KMS-11 (cell line): ENCODE data around the gene DACT1.

Experiments
- H2AFZ ChIP-seq: fragments of 200-600 bp; sonication (generic); 2 replicates; pipeline ENCODE4 v1.6.1; 2016; ENCODE audit warnings: antibody characterized with exemption, mixed run types, low read depth
- H3K27ac ChIP-seq: fragments of 200-600 bp; sonication (generic); 2 replicates; pipeline ENCODE4 v1.6.1; 2016; ENCODE audit warnings: mild to moderate bottlenecking, mixed run types
- H3K27me3 ChIP-seq: fragments of 200-600 bp; sonication (generic); 2 replicates; pipeline ENCODE4 v1.6.1; 2017; ENCODE audit warnings: mild to moderate bottlenecking, low read depth, mixed run types, moderate library complexity; ENCODE audit not compliant: insufficient read depth
- H3K36me3 ChIP-seq: fragments of 200-600 bp; sonication (generic); 2 replicates; pipeline ENCODE4 v1.6.1; 2017; ENCODE audit warnings: mild to moderate bottlenecking, mixed run types; ENCODE audit not compliant: insufficient read depth
- H3K4me1 ChIP-seq: fragments of 200-600 bp; sonication (generic); 2 replicates; pipeline ENCODE4 v1.6.1; 2016; ENCODE audit warnings: mild to moderate bottlenecking, low read depth, mixed run types; ENCODE audit not compliant: poor library complexity, severe bottlenecking
- H3K4me2 ChIP-seq: fragments of 200-600 bp; sonication (generic); 2 replicates; pipeline ENCODE4 v1.7.0; 2016; ENCODE audit warnings: mild to moderate bottlenecking, mixed run types
- H3K4me3 ChIP-seq: fragments of 200-600 bp; sonication (generic); IDR thresholded peaks from 2 replicates; pipeline ENCODE4 v1.6.1; 2017; ENCODE audit warnings: low read depth, low read length, mixed read lengths; ENCODE audit not compliant: insufficient read depth
- H3K79me2 ChIP-seq: fragments of 200-600 bp; sonication (generic); 2 replicates; pipeline ENCODE4 v1.6.1; 2016; ENCODE audit warnings: low read depth, mixed run types; ENCODE audit not compliant: insufficient read depth
- H3K9ac ChIP-seq: fragments of 200-600 bp; sonication (generic); 2 replicates; pipeline ENCODE4 v1.6.1; 2016; ENCODE audit warnings: mild to moderate bottlenecking, mixed run types
- H4K20me1 ChIP-seq: fragments of 200-600 bp; sonication (generic); 2 replicates; pipeline ENCODE4 v1.6.1; 2016; ENCODE audit warnings: mild to moderate bottlenecking, mixed run types; ENCODE audit not compliant: insufficient read depth
- CTCF ChIP-seq: fragments of 200-600 bp; sonication (generic); conservative IDR thresholded peaks from 2 replicates; pipeline ENCODE4 v1.6.1; 2017; ENCODE audit warnings: low read depth, mild to moderate bottlenecking, antibody characterized with exemption, low read length, moderate library complexity, mixed read lengths

The DACT1 gene

GRCh38 chr14:58666737-58667136 lies 29.0 kb downstream of the DACT1 start:
- H3K79me2 ChIP-seq, result no peaks in the 10 kb centered on the region
- H4K20me1 ChIP-seq, result no peaks in the 10 kb centered on the region
- H3K27ac ChIP-seq, result no peak overlapping the region
- H3K4me3 ChIP-seq, result no peak overlapping the region
- no peak overlapping the region for H2AFZ ChIP-seq
- H3K36me3 ChIP-seq, result no peaks in the 10 kb centered on the region
- no peaks in the 10 kb centered on the region for H3K4me1 ChIP-seq
- no peak overlapping the region for H3K9ac ChIP-seq
- H3K27me3 ChIP-seq, result no peaks in the 10 kb centered on the region
- no peak for TF ChIP-seq CTCF
- H3K4me2 ChIP-seq, result no peak overlapping the region

- H2AFZ ChIP-seq, result no peak overlapping the region
- no peaks in the 10 kb centered on the region for H3K36me3 ChIP-seq
- no peaks in the 10 kb centered on the region for H3K27me3 ChIP-seq
- no peak overlapping the region for H3K4me3 ChIP-seq
- H3K9ac ChIP-seq, result no peak overlapping the region
- no peaks in the 10 kb centered on the region for H3K79me2 ChIP-seq
- no peaks in the 10 kb centered on the region for H3K4me1 ChIP-seq
- no peak for TF ChIP-seq CTCF
- H3K27ac ChIP-seq, result no peak overlapping the region
- H4K20me1 ChIP-seq, result no peaks in the 10 kb centered on the region
- no peak overlapping the region for H3K4me2 ChIP-seq
These were observed 30.1 kb downstream of the DACT1 start for GRCh38 chr14:58667900-58668299.

- H3K4me2 ChIP-seq, result no peak overlapping the region
- no peaks in the 10 kb centered on the region for H3K4me1 ChIP-seq
- TF ChIP-seq CTCF, result no peak
- no peaks in the 10 kb centered on the region for H3K36me3 ChIP-seq
- no peaks in the 10 kb centered on the region for H3K27me3 ChIP-seq
- no peak overlapping the region for H2AFZ ChIP-seq
- no peak overlapping the region for H3K4me3 ChIP-seq
- no peaks in the 10 kb centered on the region for H3K79me2 ChIP-seq
- no peak overlapping the region for H3K9ac ChIP-seq
- no peak overlapping the region for H3K27ac ChIP-seq
- H4K20me1 ChIP-seq, result no peaks in the 10 kb centered on the region
These were observed 31.2 kb downstream of the DACT1 start for GRCh38 chr14:58668848-58669480.

- no peaks in the 10 kb centered on the region for H3K4me1 ChIP-seq
- no peak overlapping the region for H3K27ac ChIP-seq
- H3K4me2 ChIP-seq, result no peak overlapping the region
- H3K9ac ChIP-seq, result no peak overlapping the region
- no peak for TF ChIP-seq CTCF
- no peaks in the 10 kb centered on the region for H3K27me3 ChIP-seq
- no peak overlapping the region for H2AFZ ChIP-seq
- no peak overlapping the region for H3K4me3 ChIP-seq
- no peaks in the 10 kb centered on the region for H3K36me3 ChIP-seq
- no peaks in the 10 kb centered on the region for H4K20me1 ChIP-seq
- no peaks in the 10 kb centered on the region for H3K79me2 ChIP-seq
These were observed 31.9 kb downstream of the DACT1 start for GRCh38 chr14:58669556-58670200.
